HEK293T (cell line): ENCODE data around the gene RNF25.
A peak's percentile ranks its signal among the peaks of the same experiment; 100 is the strongest.

Experiments
- CTCF ChIA-PET: fragments of 350-600 bp; formaldehyde crosslinking; extraction: SDS; loops from one replicate; lab custom pipeline; 2021; ENCODE audit warnings: antibody characterized with exemption, inconsistent platforms; lab: Yijun Ruan, JAX
- POLR2A ChIA-PET: fragments of 350-600 bp; formaldehyde crosslinking; extraction: SDS; loops from one replicate; lab custom pipeline; 2020; ENCODE audit warnings: antibody characterized with exemption, inconsistent platforms; lab: Yijun Ruan, JAX
- DNase-seq: peaks from one replicate; pipeline ENCODE4 v3.0.0; 2012; ENCODE audit warnings: mixed read lengths; ENCODE audit errors: extremely low spot score
- ARNT ChIP-seq: fragments of 450-650 bp; IDR thresholded peaks from 2 replicates; pipeline ENCODE4 v1.6.1; 2017; ENCODE audit warnings: mild to moderate bottlenecking
- BHLHE40 ChIP-seq: fragments of 450-650 bp; IDR thresholded peaks from 2 replicates; pipeline ENCODE4 v1.6.1; 2016; ENCODE audit warnings: mild to moderate bottlenecking, moderate library complexity, borderline replicate concordance
- CTBP1 ChIP-seq: fragments of 450-650 bp; IDR thresholded peaks from 2 replicates; pipeline ENCODE4 v1.6.1; 2016; ENCODE audit warnings: borderline replicate concordance
- ELF4 ChIP-seq: fragments of 450-650 bp; IDR thresholded peaks from 2 replicates; pipeline ENCODE4 v1.6.1; 2017; ENCODE audit warnings: antibody characterized with exemption
- FOXA1 ChIP-seq: fragments of 450-650 bp; IDR thresholded peaks from 2 replicates; pipeline ENCODE4 v1.6.1; 2016; ENCODE audit warnings: mild to moderate bottlenecking
- FOXK2 ChIP-seq: fragments of 450-650 bp; IDR thresholded peaks from 2 replicates; pipeline ENCODE4 v1.6.1; 2016; ENCODE audit warnings: mild to moderate bottlenecking
- FOXM1 ChIP-seq: fragments of 450-650 bp; IDR thresholded peaks from 2 replicates; pipeline ENCODE4 v1.6.1; 2017; ENCODE audit warnings: mild to moderate bottlenecking, borderline replicate concordance
- HDGF ChIP-seq: fragments of 450-650 bp; IDR thresholded peaks from 2 replicates; pipeline ENCODE4 v1.6.1; 2017; ENCODE audit warnings: antibody characterized with exemption, borderline replicate concordance
- L3MBTL2 ChIP-seq: fragments of 450-650 bp; conservative IDR thresholded peaks from 2 replicates; pipeline ENCODE4 v1.6.1; 2016; ENCODE audit warnings: mild to moderate bottlenecking
- LEF1 ChIP-seq: fragments of 450-650 bp; IDR thresholded peaks from 2 replicates; pipeline ENCODE4 v1.6.1; 2017; ENCODE audit warnings: mild to moderate bottlenecking, borderline replicate concordance
- NFRKB ChIP-seq: fragments of 450-650 bp; IDR thresholded peaks from 2 replicates; pipeline ENCODE4 v1.6.1; 2016; ENCODE audit warnings: mild to moderate bottlenecking, moderate library complexity
- PKNOX1 ChIP-seq: fragments of 450-650 bp; IDR thresholded peaks from 2 replicates; pipeline ENCODE4 v1.6.1; 2016
- SP1 ChIP-seq: fragments of 450-650 bp; IDR thresholded peaks from 2 replicates; pipeline ENCODE4 v1.6.1; 2017
- SUZ12 ChIP-seq: fragments of 450-650 bp; IDR thresholded peaks from 2 replicates; pipeline ENCODE4 v1.6.1; 2016; ENCODE audit warnings: mild to moderate bottlenecking
- TARDBP ChIP-seq: fragments of 450-650 bp; IDR thresholded peaks from 2 replicates; pipeline ENCODE4 v1.6.1; 2016
- ZNF384 ChIP-seq: fragments of 450-650 bp; IDR thresholded peaks from 2 replicates; pipeline ENCODE4 v1.6.1; 2016

Gene RNF25

DNA sequence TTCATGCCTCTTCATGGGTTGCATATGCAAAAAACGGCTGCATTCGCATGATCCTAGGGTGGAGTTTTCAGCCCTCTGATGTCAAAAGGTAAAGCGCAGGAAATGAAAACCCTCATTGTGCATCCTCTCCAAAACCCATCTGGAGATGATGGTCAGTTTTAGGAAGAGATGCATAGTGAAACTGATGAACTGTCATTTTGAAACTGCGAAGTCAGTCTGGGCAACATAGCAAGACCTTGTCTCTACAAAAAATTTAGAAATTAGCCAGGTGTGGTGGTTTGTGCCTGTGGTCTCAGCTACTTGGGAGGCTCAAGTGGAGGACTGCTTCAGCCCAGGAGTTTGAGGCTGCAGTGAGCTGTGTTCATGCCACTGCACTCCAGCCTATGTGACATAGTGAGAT, 36.3 kb upstream of the RNF25 start:
- TF ChIP-seq FOXM1 = no peak
- no peak for TF ChIP-seq FOXK2
- TF ChIP-seq TARDBP = no peak
- TF ChIP-seq BHLHE40 = no peak
- TF ChIP-seq ARNT = no peak
- TF ChIP-seq CTBP1 = no peak
- no peak for TF ChIP-seq FOXA1
- TF ChIP-seq NFRKB = no peak
- no peak for TF ChIP-seq LEF1
- TF ChIP-seq L3MBTL2 = no peak
- no peak for TF ChIP-seq ELF4
- CTCF ChIA-PET = interaction anchor here (0.8 to 1.1 kb wide), 2 partner anchors 11 to 21 kb away, joined by 3 read pairs; no protein-coding TSS in a partner anchor
- DNase-seq = no peak
- POLR2A ChIA-PET = no interaction called here

DNA sequence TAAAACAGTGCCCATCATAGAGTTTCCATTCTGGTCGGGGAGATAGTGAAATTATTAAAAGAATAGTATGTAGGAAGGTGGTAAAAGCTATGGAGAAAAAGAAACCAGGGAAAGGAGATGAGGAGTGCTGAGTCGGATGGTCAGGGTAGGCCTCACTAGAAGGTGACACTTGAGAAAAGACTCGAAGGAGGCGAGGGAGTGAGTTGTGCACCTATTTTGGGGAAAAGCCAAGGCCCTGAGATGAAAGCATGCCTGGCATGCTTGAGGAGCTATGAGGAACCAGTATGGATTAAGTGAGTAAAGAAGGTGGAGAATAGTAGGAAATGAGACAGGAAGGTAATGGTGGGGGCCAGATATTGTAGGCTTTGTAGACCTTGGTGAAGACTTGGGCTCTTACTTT, 31.5 kb upstream of the RNF25 start:
- POLR2A ChIA-PET = no interaction called here

DNA sequence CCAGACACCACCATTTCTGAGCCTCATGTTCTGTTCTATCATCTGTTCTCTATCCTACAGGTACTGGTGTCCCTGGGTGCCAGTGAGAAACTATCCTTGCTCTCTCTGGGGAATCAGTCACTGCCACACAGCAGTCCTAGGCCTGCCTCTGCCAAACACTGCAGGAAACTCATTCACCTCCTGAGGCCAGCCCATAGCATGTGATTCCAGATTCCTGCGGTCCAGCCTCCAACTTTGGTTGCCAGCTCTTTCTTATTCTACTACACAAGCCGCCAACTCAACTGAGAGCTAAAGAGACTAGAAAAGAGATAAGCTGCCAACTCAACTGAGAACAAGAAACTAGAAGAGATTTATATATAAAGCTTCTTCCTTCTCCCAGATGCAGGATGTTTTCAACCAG, 30.0 kb upstream of the RNF25 start:
- DNase-seq = no peak
- ChIA-PET POLR2A (interaction anchor here (0.8 kb wide), 1 partner anchor 8 kb away, joined by 3 read pairs; no protein-coding TSS in a partner anchor), CTCF (no interaction called here)
- TF ChIP-seq ARNT (no peak), ELF4 (no peak), NFRKB (no peak), HDGF (no peak), ZNF384 (no peak), SUZ12 (no peak), CTBP1 (no peak)

More for the DNA sequence above, 31.5 kb upstream of the RNF25 start:
- TF ChIP-seq SUZ12 = no peak
- TF ChIP-seq NFRKB = no peak
- no peak for TF ChIP-seq CTBP1
- no peak for TF ChIP-seq FOXK2
- no peak for TF ChIP-seq PKNOX1
- TF ChIP-seq ARNT = no peak
- TF ChIP-seq HDGF = no peak
- TF ChIP-seq ZNF384 = no peak
- TF ChIP-seq LEF1 = no peak
- no peak for DNase-seq
- CTCF ChIA-PET = no interaction called here

GRCh38 chr2:218698885-218699284, 27.1 kb upstream of the RNF25 start:
- POLR2A ChIA-PET = interaction anchor here (0.5 kb wide), 1 partner anchor 580 kb away, joined by 3 read pairs; no protein-coding TSS in a partner anchor
- CTCF ChIA-PET = no interaction called here
- DNase-seq = no peak
- no peak for TF ChIP-seq LEF1
- TF ChIP-seq FOXA1 = no peak
- no peak for TF ChIP-seq HDGF
- TF ChIP-seq PKNOX1 = no peak
- TF ChIP-seq SP1 = no peak
- TF ChIP-seq CTBP1 = no peak
- no peak for TF ChIP-seq FOXK2
- no peak for TF ChIP-seq NFRKB
- TF ChIP-seq L3MBTL2 = no peak
- TF ChIP-seq BHLHE40 = no peak
- TF ChIP-seq ARNT = no peak
- no peak for TF ChIP-seq TARDBP
- no peak for TF ChIP-seq ZNF384
- no peak for TF ChIP-seq ELF4
- no peak for TF ChIP-seq SUZ12
- TF ChIP-seq FOXM1 = no peak

DNA sequence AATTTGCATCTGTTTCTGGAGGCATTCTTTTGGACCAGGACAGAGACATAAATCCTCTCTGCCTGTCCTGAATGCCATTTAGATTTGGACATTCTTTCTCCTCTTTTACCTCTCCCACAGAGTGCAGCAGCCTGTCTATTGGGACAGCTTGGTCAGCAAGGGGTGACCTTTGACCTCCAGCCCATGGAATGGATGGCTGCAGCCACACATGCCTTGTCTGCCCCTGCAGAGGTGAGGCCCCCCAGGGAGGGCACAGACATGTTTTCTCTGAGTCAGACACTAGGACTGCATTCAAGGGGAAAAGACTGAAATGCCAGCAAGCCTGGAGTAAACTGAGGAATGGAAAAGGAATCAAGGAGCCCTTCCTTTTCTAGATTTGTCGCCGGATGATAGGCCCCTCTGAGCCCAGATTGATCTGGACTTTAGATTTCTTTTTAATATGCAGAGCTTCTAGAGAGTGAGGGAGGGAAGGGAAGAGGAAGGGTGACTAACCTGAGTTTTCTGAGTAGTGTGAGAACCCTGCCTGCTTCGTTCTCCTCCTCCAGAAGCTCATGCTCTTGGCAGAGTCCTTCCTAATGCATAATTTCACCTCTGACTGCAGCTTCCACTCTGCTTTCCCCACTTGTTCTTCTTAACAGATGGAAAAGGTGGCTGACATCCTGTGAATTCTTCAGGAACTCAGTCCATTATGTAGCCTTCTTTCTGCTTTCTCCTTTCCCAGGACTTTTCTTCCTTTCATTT, 22.8 kb upstream of the RNF25 start:
- DNase-seq = no peak
- POLR2A ChIA-PET = no interaction called here
- TF ChIP-seq ARNT (no peak), BHLHE40 (no peak), LEF1 (no peak), TARDBP (no peak), HDGF (no peak), CTBP1 (no peak), ZNF384 (no peak), SUZ12 (no peak), ELF4 (no peak), NFRKB (no peak), FOXM1 (no peak)
- CTCF ChIA-PET = interaction anchor here (0.9 kb wide), 1 partner anchor 16 kb away, joined by 3 read pairs; the partner anchor contains the start of gene TTLL4

DNA sequence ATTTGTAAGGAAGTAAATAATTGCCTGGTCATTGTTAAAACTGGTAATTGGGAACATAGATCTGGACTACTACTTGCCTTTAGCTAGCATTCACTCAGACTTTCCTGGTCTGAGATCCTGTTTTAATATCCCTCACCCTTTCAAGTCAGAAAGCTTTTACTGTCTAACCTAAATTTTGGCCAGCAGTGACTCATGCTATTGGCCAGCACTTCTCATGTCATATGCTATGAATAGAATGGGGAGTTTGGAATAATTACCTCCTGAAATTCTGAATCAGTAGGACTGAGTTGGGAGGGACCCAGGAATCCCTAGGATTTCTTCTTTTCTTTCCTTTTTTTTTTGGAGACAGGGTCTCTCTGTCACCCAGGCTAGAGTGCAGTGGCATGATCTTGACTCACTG, 19.4 kb upstream of the RNF25 start:
- TF ChIP-seq FOXA1 (no peak), ZNF384 (no peak), NFRKB (no peak), FOXM1 (no peak), ARNT (no peak), SUZ12 (no peak), L3MBTL2 (no peak), HDGF (no peak), CTBP1 (no peak)
- no peak for DNase-seq
- POLR2A ChIA-PET = no interaction called here
- CTCF ChIA-PET = no interaction called here

DNA sequence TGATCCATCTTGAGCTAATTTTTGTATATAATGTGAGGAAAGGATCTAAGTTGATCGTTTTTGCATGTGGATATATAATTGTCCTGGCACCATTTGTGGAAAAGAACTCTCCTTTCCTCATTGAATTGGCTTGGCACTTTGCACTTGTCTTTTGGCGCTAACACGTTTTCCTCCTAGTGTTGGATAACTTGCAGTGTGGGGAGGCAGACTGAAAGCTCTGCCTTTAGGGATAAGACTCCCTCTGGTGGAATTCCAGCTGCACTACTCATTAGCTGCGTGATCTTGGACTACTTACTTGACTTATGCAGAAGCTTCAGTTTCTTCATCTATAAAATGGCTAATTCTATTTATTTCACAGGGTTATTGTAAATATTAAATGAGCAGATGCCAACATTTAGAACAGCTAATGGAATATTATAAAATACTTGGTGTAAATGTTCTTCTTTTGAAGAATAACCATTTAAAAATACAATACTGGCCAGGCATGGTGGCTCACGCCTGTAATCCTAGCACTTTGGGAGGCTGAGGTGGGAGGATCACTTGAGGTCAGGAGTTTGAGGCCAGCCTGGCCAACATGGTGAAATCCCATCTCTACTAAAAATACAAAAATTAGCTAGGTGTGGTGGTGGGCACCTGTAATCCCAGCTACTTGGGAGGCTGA, 15.7 kb upstream of the RNF25 start:
- ChIA-PET POLR2A (interaction anchor here (1.0 to 2.1 kb wide), 2 partner anchors 23 to 29 kb away, joined by 4 to 20 read pairs; partner anchors contain the start of genes BCS1L, TTLL4 and ZNF142), CTCF (interaction anchor here (0.6 to 2.0 kb wide), 12 partner anchors 10 to 163 kb away, joined by 3 to 15 read pairs (median 4); partner anchors contain the start of genes BCS1L, PLCD4, RNF25 and STK36)
- DNase-seq = peak; percentile 81
